NCI-H187 (cell line): ENCODE measurements around the gene NUDT1.
A peak's percentile ranks its signal among the peaks of the same experiment; 100 is the strongest.

Source experiments
- DNase-seq, 2 experiments: peaks; one replicate each; lab custom pipeline; 2025; lab: John Stamatoyannopoulos, UW

Gene NUDT1

GRCh38 chr7:2224934-2225333 is 17.1 kb upstream of the NUDT1 start:
- DNase-seq, result no peak

- DNase-seq, result no peak
Measured at GRCh38 chr7:2225336-2225735, 16.7 kb upstream of the NUDT1 start.

- no peak for DNase-seq
Measured at GRCh38 chr7:2225830-2226229, 16.2 kb upstream of the NUDT1 start.

- no peak for DNase-seq
Measured at GRCh38 chr7:2227699-2228098, 14.3 kb upstream of the NUDT1 start.

GRCh38 chr7:2228921-2229320 is 13.1 kb upstream of the NUDT1 start:
- DNase-seq, result no peak

GRCh38 chr7:2229467-2229866 is 12.6 kb upstream of the NUDT1 start:
- no peak for DNase-seq

GRCh38 chr7:2230226-2230625 is 11.8 kb upstream of the NUDT1 start:
- no peak for DNase-seq

- DNase-seq, result no peak
Measured at GRCh38 chr7:2230882-2231281, 11.1 kb upstream of the NUDT1 start.

- DNase-seq, result no peak
Measured at GRCh38 chr7:2231992-2232765, 9.8 kb upstream of the NUDT1 start.

GRCh38 chr7:2232766-2233520 is 9.1 kb upstream of the NUDT1 start, which contains the start of gene MAD1L1:
Gene MAD1L1, minus strand, starts transcription at chr7:2232945. Its CDS starts 2,812 bp downstream, at chr7:2230133.
- peak; percentile 71 to 73 for DNase-seq

GRCh38 chr7:2233926-2234325 is 8.1 kb upstream of the NUDT1 start:
- no peak for DNase-seq

GRCh38 chr7:2237109-2237602 is 4.9 kb upstream of the NUDT1 start:
- peak; percentile 42 to 51 for DNase-seq

GRCh38 chr7:2239242-2239641 is 2.8 kb upstream of the NUDT1 start:
- no peak for DNase-seq

GRCh38 chr7:2242541-2243429 is 759 bp downstream of the NUDT1 start:
- DNase-seq, result no peak

- no peak for DNase-seq
Measured at GRCh38 chr7:2243458-2243857, 1.4 kb downstream of the NUDT1 start.

GRCh38 chr7:2244404-2244995 is 2.5 kb downstream of the NUDT1 start:
- DNase-seq, result no peak

GRCh38 chr7:2245883-2246675 is 4.1 kb downstream of the NUDT1 start:
- no peak for DNase-seq

GRCh38 chr7:2247141-2247995 is 5.3 kb downstream of the NUDT1 start:
- DNase-seq, result no peak

GRCh38 chr7:2248984-2249694 is 7.1 kb downstream of the NUDT1 start:
- no peak for DNase-seq
